Ovary (tissue), 9 donors: ENCODE data around the gene SEPTIN11. TPM values are rescaled to one million over a fixed set of nuclear protein-coding genes. Genes with fewer than 3 reads are reported as not detected.

ENCODE experiments used
- DNase-seq, 5 donors: peaks; one replicate each; pipeline ENCODE4 v3.0.0-alpha.2; 2019 to 2020
- H3K27ac ChIP-seq, 2 donors: fragments of 200-600 bp; one replicate each; pipeline versions ENCODE4 v1.5.1 to v1.8.0; 2019 to 2022
- H3K27me3 ChIP-seq: fragments of 200-600 bp; one replicate; pipeline ENCODE4 v1.8.0; 2022
- H3K36me3 ChIP-seq: fragments of 200-600 bp; sonication (generic); one replicate; pipeline ENCODE4 v1.5.1; 2019
- H3K4me1 ChIP-seq: one replicate; pipeline ENCODE4 v1.8.1; 2013; ENCODE audit warnings: mild to moderate bottlenecking, moderate library complexity; ENCODE audit not compliant: insufficient read depth
- H3K4me3 ChIP-seq: fragments of 200-600 bp; sonication (generic); one replicate; pipeline ENCODE4 v1.5.1; 2017
- H3K9me3 ChIP-seq, 2 donors: fragments of 200-600 bp in 1 of 2; sonication (generic) in 1 of 2; one replicate each; pipeline versions ENCODE4 v1.5.1 to v1.8.1; 2013 to 2019; ENCODE audit warnings: mild to moderate bottlenecking in 1 of 2, moderate library complexity in 1 of 2
- CTCF ChIP-seq, 3 donors: fragments of 450-650 bp in 2 of 3; fragments of 200-600 bp in 1 of 3; IDR thresholded peaks; one replicate each; pipeline versions ENCODE4 v1.5.1 to v1.8.0; 2016 to 2022; ENCODE audit warnings: antibody characterized with exemption in 3 of 3, mild to moderate bottlenecking in 1 of 3
- EP300 ChIP-seq: sonication (generic); formaldehyde crosslinking; IDR thresholded peaks from one replicate; pipeline ENCODE4 v1.6.1; 2017; ENCODE audit warnings: antibody characterized with exemption
- POLR2A ChIP-seq: fragments of 450-650 bp; IDR thresholded peaks from one replicate; pipeline ENCODE4 v1.6.1; 2017; ENCODE audit warnings: antibody characterized with exemption, mild to moderate bottlenecking, moderate library complexity
- WGBS, 3 donors: extraction: QIAGEN DNeasy Blood & Tissue Kit in 1 of 3; methylation state at CpG; one replicate each; pipeline versions ENCODE4 v1.1.5 to v1.1.7; 2013 to 2017; 5-methylcytosine and 5-hydroxymethylcytosine counted together
- intact Hi-C, 4 donors: fragments of 100-400 bp; cut with DNase I; formaldehyde crosslinking; loops; one replicate each; pipeline versions ENCODE4 v1.11.0 to v1.15.1; 2022 to 2023
- polyA plus RNA-seq, 2 donors: library from polyadenylated mRNA; stranded (reverse); fragments of 200-250 nt in 1 of 2; fragments of 350-450 nt in 1 of 2; fragmentation: Illumina TruSeq in 1 of 2; extraction: RNeasy Lipid Tissue Mini Kit (QIAGEN cat#74804) in 1 of 2; gene quantifications; one replicate each; pipeline ENCODE4 v1.2.3, GENCODE V29; 2013 to 2014
- total RNA-seq, 7 donors: library from RNA; depleted of rRNA in 2 of 7; stranded (reverse); fragments of >200 nt in 2 of 7; fragmentation: NEBNext Ultra II Directional in 3 of 7; extraction: Animal tissue kit (Norgen Biotek cat#: 25700) in 3 of 7; gene quantifications; one replicate each; pipeline versions ENCODE4 v1.1.0 to v1.2.4, GENCODE V29; 2016 to 2023
- donor health status: DM: no; HTN: no; CAD: no; lungs with moderate emphysema.
- donor health status: DM: no; HTN: no; CAD: no.
- donor health status: Bipolar disorder and iron deficiency.
- donor health status: DM: yes; HTN: yes; CAD: no.
- donor health status: DM: no; HTN: no; CAD: no.
- donor health status: DM: yes; HTN: yes; CAD: no.

Gene SEPTIN11
- total and polyA plus RNA-seq, 9 donors, result 24.3 to 86.0 (median 50.2) TPM

GRCh38 chr4:76987685-76988084, 38.1 kb downstream of the SEPTIN11 start:
- H3K4me3 ChIP-seq, result no peak overlapping the region
- no peaks in the 10 kb centered on the region for H3K9me3 ChIP-seq
- H3K27me3 ChIP-seq, result no peaks in the 10 kb centered on the region
- H3K36me3 ChIP-seq, result no peaks in the 10 kb centered on the region
- intact Hi-C loops, result no loop called here
- H3K27ac ChIP-seq, result no peak overlapping the region
- no peak for TF ChIP-seq POLR2A
- TF ChIP-seq EP300, result no peak
- no peak for TF ChIP-seq CTCF (IDR thresholded peaks at IDR 0.05)
- no peak for DNase-seq
- WGBS, 3 donors, result 11 to 30% (median 23%) methylated on average over 4 of the region's 4 CpGs
- H3K4me1 ChIP-seq, result peaks cover 15% of the 10 kb centered on the region

- peaks cover 12% of the 10 kb centered on the region for H3K4me1 ChIP-seq
- H3K9me3 ChIP-seq, result no peaks in the 10 kb centered on the region
- WGBS, 3 donors, result 95 to 96% (median 96%) methylated on average over 13 of the region's 13 CpGs
- no peaks in the 10 kb centered on the region for H3K36me3 ChIP-seq
- no peak overlapping the region for H3K4me3 ChIP-seq
- intact Hi-C loops, result no loop called here
- no peak for DNase-seq
- no peak for TF ChIP-seq EP300
- TF ChIP-seq POLR2A, result no peak
- no peak for TF ChIP-seq CTCF (IDR thresholded peaks at IDR 0.05)
- no peak overlapping the region for H3K27ac ChIP-seq
- H3K27me3 ChIP-seq, result no peaks in the 10 kb centered on the region
Measured at GRCh38 chr4:76989391-76990061, 40.0 kb downstream of the SEPTIN11 start.

- TF ChIP-seq EP300 (no peak), CTCF (IDR thresholded peaks at IDR 0.05) (no peak), POLR2A (no peak)
- H3K36me3 ChIP-seq, result no peaks in the 10 kb centered on the region
- H3K4me1 ChIP-seq, result peaks cover 11% of the 10 kb centered on the region
- WGBS, 3 donors, result 79 to 92% (median 88%) methylated on average over 12 of the region's 12 CpGs
- no peak overlapping the region for H3K4me3 ChIP-seq
- no peak overlapping the region for H3K27ac ChIP-seq
- no peak for DNase-seq
- no peaks in the 10 kb centered on the region for H3K27me3 ChIP-seq
- intact Hi-C loops, result no loop called here
- H3K9me3 ChIP-seq, result no peaks in the 10 kb centered on the region
Measured at GRCh38 chr4:76990288-76991080, 40.9 kb downstream of the SEPTIN11 start.

- Histone ChIP-seq H3K27ac (no peak overlapping the region), H3K9me3 (no peaks in the 10 kb centered on the region), H3K4me3 (no peak overlapping the region), H3K27me3 (no peaks in the 10 kb centered on the region), H3K4me1 (peaks cover 6% of the 10 kb centered on the region), H3K36me3 (no peaks in the 10 kb centered on the region)
- WGBS, 3 donors, result 93 to 97% (median 94%) methylated on average over 1 of the region's 1 CpG
- intact Hi-C loops, result no loop called here
- no peak for TF ChIP-seq EP300
- no peak for TF ChIP-seq POLR2A
- TF ChIP-seq CTCF (IDR thresholded peaks at IDR 0.05), result no peak
- DNase-seq, result no peak
Measured at GRCh38 chr4:76991161-76991660, 41.7 kb downstream of the SEPTIN11 start.
